HepG2 (cell line): ENCODE measurements around the gene FLT3LG. TPM values are rescaled to one million over a fixed set of nuclear protein-coding genes. Genes with fewer than 3 reads are reported as not detected.

ENCODE experiments used
- ASH2L ChIP-seq: fragments of 300-600, 200-600 bp; sonication (generic); IDR thresholded peaks from 2 replicates; pipeline ENCODE4 v1.7.0; 2017; ENCODE audit warnings: low read depth, mild to moderate bottlenecking, moderate library complexity, mixed read lengths, low read length; ENCODE audit not compliant: insufficient read length
- CEBPG ChIP-seq: IDR thresholded peaks from 2 replicates; pipeline ENCODE4 v1.6.1; 2016
- KLF15 ChIP-seq: sonication (generic); formaldehyde crosslinking; IDR thresholded peaks from 2 replicates; pipeline ENCODE4 v1.8.1; 2023; ENCODE audit warnings: borderline replicate concordance, mild to moderate bottlenecking, inconsistent platforms, missing genetic modification reagents, mixed read lengths
- ZNF253 ChIP-seq: sonication (generic); formaldehyde crosslinking; IDR thresholded peaks from 2 replicates; pipeline ENCODE4 v1.8.0; 2022; ENCODE audit warnings: mild to moderate bottlenecking, missing genetic modification reagents, borderline replicate concordance
- ZNF30 ChIP-seq: sonication (generic); formaldehyde crosslinking; IDR thresholded peaks from 2 replicates; pipeline ENCODE4 v1.5.0; 2020; ENCODE audit warnings: mild to moderate bottlenecking, missing genetic modification reagents
- ZNF367 ChIP-seq: sonication (generic); formaldehyde crosslinking; IDR thresholded peaks from 2 replicates; pipeline ENCODE4 v1.4.0; 2020; ENCODE audit warnings: missing genetic modification reagents, borderline replicate concordance
- ZNF451 ChIP-seq: sonication (generic); formaldehyde crosslinking; IDR thresholded peaks from 2 replicates; pipeline ENCODE4 v1.5.0; 2020; ENCODE audit warnings: mild to moderate bottlenecking, missing genetic modification reagents
- polyA plus RNA-seq, 8 experiments: library from polyadenylated mRNA; depleted of rRNA in 3 of 8; stranded (reverse) in 7 of 8; unstranded in 1 of 8; fragments of >200 nt; fragmentation: Illumina TruSeq in 4 of 8; extraction: Trizol in 4 of 8; gene quantifications; 2 replicates each; pipeline versions ENCODE4 v1.2.1 to v1.2.3, GENCODE V29; 2011 to 2016; ENCODE audit warnings: low read depth in 4 of 8, missing spikeins in 1 of 8, mixed read lengths in 1 of 8; ENCODE audit not compliant: insufficient read depth in 1 of 8
- total RNA-seq, 5 experiments: library from RNA; depleted of rRNA; stranded (reverse); fragments of >200 nt; fragmentation: Illumina TruSeq; extraction: Trizol; gene quantifications; 2 replicates each; pipeline ENCODE4 v1.2.3, GENCODE V29; 2016; ENCODE audit warnings: low read depth in 1 of 5
- TF ChIP-seq, protein P1 (sequence below): sonication (generic); formaldehyde crosslinking; IDR thresholded peaks from 2 replicates; pipeline ENCODE4 v1.4.0; 2020; ENCODE audit warnings: missing genetic modification reagents
- TF ChIP-seq, protein P2 (sequence below): sonication (generic); formaldehyde crosslinking; IDR thresholded peaks from 2 replicates; pipeline ENCODE4 v1.5.0; 2020; ENCODE audit warnings: mild to moderate bottlenecking, missing genetic modification reagents, borderline replicate concordance
- TF ChIP-seq, protein P3 (sequence below): sonication (generic); formaldehyde crosslinking; IDR thresholded peaks from 2 replicates; pipeline ENCODE4 v1.8.0; 2022; ENCODE audit warnings: missing genetic modification reagents, low read depth, mild to moderate bottlenecking, borderline replicate concordance
- TF ChIP-seq, protein P4 (sequence below): sonication (generic); formaldehyde crosslinking; IDR thresholded peaks from 2 replicates; pipeline ENCODE4 v1.5.0; 2020; ENCODE audit warnings: mild to moderate bottlenecking, missing genetic modification reagents, borderline replicate concordance
- TF ChIP-seq, protein P5 (sequence below): sonication (generic); formaldehyde crosslinking; IDR thresholded peaks from 2 replicates; pipeline ENCODE4 v1.8.0; 2022; ENCODE audit warnings: mild to moderate bottlenecking, missing genetic modification reagents, borderline replicate concordance

FLT3LG gene
- total and polyA plus RNA-seq, 2 of the 13 experiments (the other 11 are each of a cell fraction or from before 2014, with no cell fraction given): 1.5 to 2.6 TPM

DNA sequence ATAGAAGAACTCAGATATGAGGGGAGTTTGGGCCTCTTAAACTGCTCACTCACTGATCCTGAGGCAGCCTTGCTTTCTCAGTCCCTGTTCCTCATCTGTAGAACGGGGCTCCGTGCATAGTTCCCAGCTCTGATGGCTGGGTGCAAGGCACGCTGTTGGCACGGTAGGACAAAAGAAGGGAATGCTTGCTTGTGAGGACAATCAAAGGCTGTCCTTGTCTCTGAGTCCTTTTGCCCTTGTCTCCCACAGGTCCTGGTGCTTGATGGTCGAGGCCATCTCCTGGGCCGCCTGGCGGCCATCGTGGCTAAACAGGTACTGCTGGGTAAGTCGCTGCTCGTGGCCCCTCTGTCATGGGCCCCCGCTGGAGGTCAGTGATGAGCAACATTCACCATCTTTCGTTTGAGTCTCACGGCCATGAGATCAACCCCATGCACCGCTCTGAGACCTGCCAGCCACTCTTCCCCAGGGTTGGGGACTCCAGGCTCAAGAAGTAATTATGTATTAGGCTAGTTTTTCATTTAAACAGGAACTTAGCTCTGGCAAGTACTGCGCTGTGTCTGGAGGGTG is 15.7 kb downstream of the FLT3LG start (continued):
- TF ChIP-seq, protein P1, sequence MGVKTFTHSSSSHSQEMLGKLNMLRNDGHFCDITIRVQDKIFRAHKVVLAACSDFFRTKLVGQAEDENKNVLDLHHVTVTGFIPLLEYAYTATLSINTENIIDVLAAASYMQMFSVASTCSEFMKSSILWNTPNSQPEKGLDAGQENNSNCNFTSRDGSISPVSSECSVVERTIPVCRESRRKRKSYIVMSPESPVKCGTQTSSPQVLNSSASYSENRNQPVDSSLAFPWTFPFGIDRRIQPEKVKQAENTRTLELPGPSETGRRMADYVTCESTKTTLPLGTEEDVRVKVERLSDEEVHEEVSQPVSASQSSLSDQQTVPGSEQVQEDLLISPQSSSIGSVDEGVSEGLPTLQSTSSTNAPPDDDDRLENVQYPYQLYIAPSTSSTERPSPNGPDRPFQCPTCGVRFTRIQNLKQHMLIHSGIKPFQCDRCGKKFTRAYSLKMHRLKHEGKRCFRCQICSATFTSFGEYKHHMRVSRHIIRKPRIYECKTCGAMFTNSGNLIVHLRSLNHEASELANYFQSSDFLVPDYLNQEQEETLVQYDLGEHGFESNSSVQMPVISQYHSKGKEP: no peak
- TF ChIP-seq ZNF30 (CRISPR knock-in tag) (no peak), CEBPG (CRISPR knock-in tag) (no peak), ZNF367 (no peak), ASH2L (no peak), ZNF451 (CRISPR knock-in tag) (no peak), ZNF253 (CRISPR knock-in tag) (no peak), KLF15 (CRISPR knock-in tag) (no peak)
- TF ChIP-seq, protein P2, sequence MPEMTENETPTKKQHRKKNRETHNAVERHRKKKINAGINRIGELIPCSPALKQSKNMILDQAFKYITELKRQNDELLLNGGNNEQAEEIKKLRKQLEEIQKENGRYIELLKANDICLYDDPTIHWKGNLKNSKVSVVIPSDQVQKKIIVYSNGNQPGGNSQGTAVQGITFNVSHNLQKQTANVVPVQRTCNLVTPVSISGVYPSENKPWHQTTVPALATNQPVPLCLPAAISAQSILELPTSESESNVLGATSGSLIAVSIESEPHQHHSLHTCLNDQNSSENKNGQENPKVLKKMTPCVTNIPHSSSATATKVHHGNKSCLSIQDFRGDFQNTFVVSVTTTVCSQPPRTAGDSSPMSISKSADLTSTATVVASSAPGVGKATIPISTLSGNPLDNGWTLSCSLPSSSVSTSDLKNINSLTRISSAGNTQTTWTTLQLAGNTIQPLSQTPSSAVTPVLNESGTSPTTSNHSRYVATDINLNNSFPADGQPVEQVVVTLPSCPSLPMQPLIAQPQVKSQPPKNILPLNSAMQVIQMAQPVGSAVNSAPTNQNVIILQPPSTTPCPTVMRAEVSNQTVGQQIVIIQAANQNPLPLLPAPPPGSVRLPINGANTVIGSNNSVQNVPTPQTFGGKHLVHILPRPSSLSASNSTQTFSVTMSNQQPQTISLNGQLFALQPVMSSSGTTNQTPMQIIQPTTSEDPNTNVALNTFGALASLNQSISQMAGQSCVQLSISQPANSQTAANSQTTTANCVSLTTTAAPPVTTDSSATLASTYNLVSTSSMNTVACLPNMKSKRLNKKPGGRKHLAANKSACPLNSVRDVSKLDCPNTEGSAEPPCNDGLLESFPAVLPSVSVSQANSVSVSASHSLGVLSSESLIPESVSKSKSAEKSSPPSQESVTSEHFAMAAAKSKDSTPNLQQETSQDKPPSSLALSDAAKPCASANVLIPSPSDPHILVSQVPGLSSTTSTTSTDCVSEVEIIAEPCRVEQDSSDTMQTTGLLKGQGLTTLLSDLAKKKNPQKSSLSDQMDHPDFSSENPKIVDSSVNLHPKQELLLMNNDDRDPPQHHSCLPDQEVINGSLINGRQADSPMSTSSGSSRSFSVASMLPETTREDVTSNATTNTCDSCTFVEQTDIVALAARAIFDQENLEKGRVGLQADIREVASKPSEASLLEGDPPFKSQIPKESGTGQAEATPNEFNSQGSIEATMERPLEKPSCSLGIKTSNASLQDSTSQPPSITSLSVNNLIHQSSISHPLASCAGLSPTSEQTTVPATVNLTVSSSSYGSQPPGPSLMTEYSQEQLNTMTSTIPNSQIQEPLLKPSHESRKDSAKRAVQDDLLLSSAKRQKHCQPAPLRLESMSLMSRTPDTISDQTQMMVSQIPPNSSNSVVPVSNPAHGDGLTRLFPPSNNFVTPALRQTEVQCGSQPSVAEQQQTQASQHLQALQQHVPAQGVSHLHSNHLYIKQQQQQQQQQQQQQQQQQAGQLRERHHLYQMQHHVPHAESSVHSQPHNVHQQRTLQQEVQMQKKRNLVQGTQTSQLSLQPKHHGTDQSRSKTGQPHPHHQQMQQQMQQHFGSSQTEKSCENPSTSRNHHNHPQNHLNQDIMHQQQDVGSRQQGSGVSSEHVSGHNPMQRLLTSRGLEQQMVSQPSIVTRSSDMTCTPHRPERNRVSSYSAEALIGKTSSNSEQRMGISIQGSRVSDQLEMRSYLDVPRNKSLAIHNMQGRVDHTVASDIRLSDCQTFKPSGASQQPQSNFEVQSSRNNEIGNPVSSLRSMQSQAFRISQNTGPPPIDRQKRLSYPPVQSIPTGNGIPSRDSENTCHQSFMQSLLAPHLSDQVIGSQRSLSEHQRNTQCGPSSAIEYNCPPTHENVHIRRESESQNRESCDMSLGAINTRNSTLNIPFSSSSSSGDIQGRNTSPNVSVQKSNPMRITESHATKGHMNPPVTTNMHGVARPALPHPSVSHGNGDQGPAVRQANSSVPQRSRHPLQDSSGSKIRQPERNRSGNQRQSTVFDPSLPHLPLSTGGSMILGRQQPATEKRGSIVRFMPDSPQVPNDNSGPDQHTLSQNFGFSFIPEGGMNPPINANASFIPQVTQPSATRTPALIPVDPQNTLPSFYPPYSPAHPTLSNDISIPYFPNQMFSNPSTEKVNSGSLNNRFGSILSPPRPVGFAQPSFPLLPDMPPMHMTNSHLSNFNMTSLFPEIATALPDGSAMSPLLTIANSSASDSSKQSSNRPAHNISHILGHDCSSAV (CRISPR knock-in tag): no peak
- TF ChIP-seq, protein P3, sequence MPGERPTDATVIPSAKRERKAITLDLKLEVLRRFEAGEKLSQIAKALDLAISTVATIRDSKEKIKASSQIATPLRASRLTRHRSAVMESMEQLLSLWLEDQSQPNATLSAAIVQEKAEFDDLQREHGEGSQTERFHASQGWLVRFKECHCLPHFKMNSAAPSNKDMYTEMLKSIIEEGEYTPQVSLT (CRISPR knock-in tag): no peak
- TF ChIP-seq, protein P4, sequence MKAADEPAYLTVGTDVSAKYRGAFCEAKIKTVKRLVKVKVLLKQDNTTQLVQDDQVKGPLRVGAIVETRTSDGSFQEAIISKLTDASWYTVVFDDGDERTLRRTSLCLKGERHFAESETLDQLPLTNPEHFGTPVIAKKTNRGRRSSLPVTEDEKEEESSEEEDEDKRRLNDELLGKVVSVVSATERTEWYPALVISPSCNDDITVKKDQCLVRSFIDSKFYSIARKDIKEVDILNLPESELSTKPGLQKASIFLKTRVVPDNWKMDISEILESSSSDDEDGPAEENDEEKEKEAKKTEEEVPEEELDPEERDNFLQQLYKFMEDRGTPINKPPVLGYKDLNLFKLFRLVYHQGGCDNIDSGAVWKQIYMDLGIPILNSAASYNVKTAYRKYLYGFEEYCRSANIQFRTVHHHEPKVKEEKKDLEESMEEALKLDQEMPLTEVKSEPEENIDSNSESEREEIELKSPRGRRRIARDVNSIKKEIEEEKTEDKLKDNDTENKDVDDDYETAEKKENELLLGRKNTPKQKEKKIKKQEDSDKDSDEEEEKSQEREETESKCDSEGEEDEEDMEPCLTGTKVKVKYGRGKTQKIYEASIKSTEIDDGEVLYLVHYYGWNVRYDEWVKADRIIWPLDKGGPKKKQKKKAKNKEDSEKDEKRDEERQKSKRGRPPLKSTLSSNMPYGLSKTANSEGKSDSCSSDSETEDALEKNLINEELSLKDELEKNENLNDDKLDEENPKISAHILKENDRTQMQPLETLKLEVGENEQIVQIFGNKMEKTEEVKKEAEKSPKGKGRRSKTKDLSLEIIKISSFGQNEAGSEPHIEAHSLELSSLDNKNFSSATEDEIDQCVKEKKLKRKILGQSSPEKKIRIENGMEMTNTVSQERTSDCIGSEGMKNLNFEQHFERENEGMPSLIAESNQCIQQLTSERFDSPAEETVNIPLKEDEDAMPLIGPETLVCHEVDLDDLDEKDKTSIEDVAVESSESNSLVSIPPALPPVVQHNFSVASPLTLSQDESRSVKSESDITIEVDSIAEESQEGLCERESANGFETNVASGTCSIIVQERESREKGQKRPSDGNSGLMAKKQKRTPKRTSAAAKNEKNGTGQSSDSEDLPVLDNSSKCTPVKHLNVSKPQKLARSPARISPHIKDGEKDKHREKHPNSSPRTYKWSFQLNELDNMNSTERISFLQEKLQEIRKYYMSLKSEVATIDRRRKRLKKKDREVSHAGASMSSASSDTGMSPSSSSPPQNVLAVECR (CRISPR knock-in tag): peak; percentile 33; the same call in 1 of the 2 replicates
- TF ChIP-seq, protein P5, sequence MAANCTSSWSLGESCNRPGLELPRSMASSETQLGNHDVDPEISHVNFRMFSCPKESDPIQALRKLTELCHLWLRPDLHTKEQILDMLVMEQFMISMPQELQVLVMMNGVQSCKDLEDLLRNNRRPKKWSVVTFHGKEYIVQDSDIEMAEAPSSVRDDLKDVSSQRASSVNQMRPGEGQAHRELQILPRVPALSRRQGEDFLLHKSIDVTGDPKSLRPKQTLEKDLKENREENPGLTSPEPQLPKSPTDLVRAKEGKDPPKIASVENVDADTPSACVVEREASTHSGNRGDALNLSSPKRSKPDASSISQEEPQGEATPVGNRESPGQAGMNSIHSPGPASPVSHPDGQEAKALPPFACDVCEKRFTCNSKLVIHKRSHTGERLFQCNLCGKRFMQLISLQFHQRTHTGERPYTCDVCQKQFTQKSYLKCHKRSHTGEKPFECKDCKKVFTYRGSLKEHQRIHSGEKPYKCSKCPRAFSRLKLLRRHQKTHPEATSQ (CRISPR knock-in tag): no peak
